Mesothelial cell of epicardium (in vitro differentiated cells): Measurements from ENCODE around the gene CAPZB. TPM values are rescaled to one million over a fixed set of nuclear protein-coding genes. Genes with fewer than 3 reads are reported as not detected.

ENCODE experiments used
- DNase-seq, 2 experiments: peaks; one replicate each; pipeline ENCODE4 v3.0.0; 2021; ENCODE audit warnings: low spot score in 2 of 2; ENCODE audit not compliant: unreplicated experiment in 2 of 2
- H3K27ac Mint-ChIP-seq: 2 replicates; pipeline ENCODE4 v1.8.0; 2021; ENCODE audit warnings: mixed read lengths
- H3K27me3 Mint-ChIP-seq: 2 replicates; pipeline ENCODE4 v1.8.0; 2021; ENCODE audit warnings: low read depth, mixed read lengths
- H3K36me3 Mint-ChIP-seq: 2 replicates; pipeline ENCODE4 v1.8.0; 2021; ENCODE audit warnings: mixed read lengths
- H3K4me1 Mint-ChIP-seq: 2 replicates; pipeline ENCODE4 v1.8.0; 2021; ENCODE audit warnings: mixed read lengths
- H3K4me3 Mint-ChIP-seq: 2 replicates; pipeline ENCODE4 v1.8.0; 2021; ENCODE audit warnings: mild to moderate bottlenecking, moderate library complexity, mixed read lengths
- H3K9me3 Mint-ChIP-seq: 2 replicates; pipeline ENCODE4 v1.8.0; 2021; ENCODE audit warnings: mixed read lengths
- CTCF ChIP-seq: fragments of 200-600 bp; sonication (generic); IDR thresholded peaks from one replicate; pipeline ENCODE4 v1.5.0; 2021; ENCODE audit warnings: antibody characterized with exemption; ENCODE audit not compliant: unreplicated experiment
- total RNA-seq: library from RNA; stranded (reverse); gene quantifications from 3 replicates; pipeline ENCODE4 v1.2.1, GENCODE V29; 2021

Gene CAPZB
- total RNA-seq, 1 donor from 2014 or later = 192 TPM

GRCh38 chr1:19371226-19372135 lies 113.9 kb downstream of the CAPZB start:
- DNase-seq = no peak
- no peak for TF ChIP-seq CTCF
- H3K27me3 Mint-ChIP-seq = no peaks in the 10 kb centered on the region
- H3K36me3 Mint-ChIP-seq = peaks cover 7% of the 10 kb centered on the region
- no peaks in the 10 kb centered on the region for H3K9me3 Mint-ChIP-seq
- H3K4me1 Mint-ChIP-seq = peaks cover 27% of the 10 kb centered on the region
- H3K27ac Mint-ChIP-seq = no peak overlapping the region
- no peak overlapping the region for H3K4me3 Mint-ChIP-seq

DNA sequence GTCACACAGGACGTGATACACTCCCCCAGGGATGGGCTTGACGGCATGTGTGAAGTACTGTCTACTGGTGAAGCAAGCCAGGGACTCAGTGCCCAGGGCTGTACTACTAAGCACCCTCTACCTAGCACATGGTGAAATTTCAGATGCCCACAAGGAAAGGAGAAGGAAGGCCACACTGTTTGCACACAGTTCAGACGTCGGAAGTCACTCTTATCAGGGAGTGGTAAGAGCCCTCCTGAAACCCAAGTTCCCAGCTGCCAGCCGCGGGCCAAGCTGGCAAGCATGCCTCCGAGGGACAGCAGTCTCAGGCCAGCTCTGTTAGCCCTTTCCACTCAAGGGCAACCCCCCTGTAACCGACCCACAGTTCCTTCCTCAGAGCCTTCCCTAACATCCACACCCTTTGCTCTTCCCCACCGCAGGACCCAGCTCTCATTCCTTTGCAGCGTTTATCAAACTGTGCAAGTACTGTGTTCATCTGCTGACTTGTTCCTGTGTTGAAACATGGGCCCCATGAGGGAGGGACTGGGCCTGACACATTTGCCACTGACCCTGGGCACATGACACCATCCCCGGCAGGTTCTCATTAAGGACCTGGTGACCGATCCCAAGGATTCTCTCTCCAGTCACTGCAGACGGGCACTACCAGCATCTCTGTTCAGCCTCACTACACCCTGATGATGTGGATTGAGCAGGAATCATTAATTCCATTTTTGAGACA lies 114.7 kb downstream of the CAPZB start:
- Mint-ChIP-seq H3K9me3 (no peaks in the 10 kb centered on the region), H3K4me3 (no peak overlapping the region), H3K36me3 (peaks cover 3% of the 10 kb centered on the region), H3K27ac (no peak overlapping the region), H3K27me3 (no peaks in the 10 kb centered on the region), H3K4me1 (peaks cover 24% of the 10 kb centered on the region)
- TF ChIP-seq CTCF = no peak
- no peak for DNase-seq

- Mint-ChIP-seq H3K36me3 (peaks cover 1% of the 10 kb centered on the region), H3K27me3 (no peaks in the 10 kb centered on the region), H3K9me3 (no peaks in the 10 kb centered on the region), H3K27ac (no peak overlapping the region), H3K4me3 (no peak overlapping the region), H3K4me1 (peaks cover 24% of the 10 kb centered on the region)
- TF ChIP-seq CTCF = no peak
- DNase-seq = no peak
Observed at GRCh38 chr1:19369396-19370090, 115.8 kb downstream of the CAPZB start.

GRCh38 chr1:19368964-19369363 lies 116.4 kb downstream of the CAPZB start:
- Mint-ChIP-seq H3K36me3 (peaks cover 1% of the 10 kb centered on the region), H3K4me1 (peaks cover 24% of the 10 kb centered on the region), H3K27me3 (no peaks in the 10 kb centered on the region), H3K9me3 (no peaks in the 10 kb centered on the region), H3K4me3 (no peak overlapping the region), H3K27ac (peak overlapping the region; percentile 16)
- DNase-seq = no peak
- no peak for TF ChIP-seq CTCF

- H3K36me3 Mint-ChIP-seq = peaks cover 1% of the 10 kb centered on the region
Observed at GRCh38 chr1:19368050-19368449, 117.3 kb downstream of the CAPZB start.

More at GRCh38 chr1:19368050-19368449, 117.3 kb downstream of the CAPZB start:
- TF ChIP-seq CTCF = no peak
- no peaks in the 10 kb centered on the region for H3K9me3 Mint-ChIP-seq
- peaks cover 24% of the 10 kb centered on the region for H3K4me1 Mint-ChIP-seq
- no peak overlapping the region for H3K27ac Mint-ChIP-seq
- H3K27me3 Mint-ChIP-seq = no peaks in the 10 kb centered on the region
- no peak for DNase-seq
- H3K4me3 Mint-ChIP-seq = no peak overlapping the region
